GM21723 (cell line): ENCODE measurements around the gene PLA2G7.
"Not testable (repeated sequence)": the region's sequence is repeated elsewhere in the genome, so short reads cannot be mapped to it uniquely, and the experiment has no call there.

ENCODE experiments used
- ATAC-seq: cut with Tn5 transposase; IDR thresholded peaks from one replicate; pipeline ENCODE4 v1.9.1; 2021; ENCODE audit warnings: mild to moderate bottlenecking, moderate library complexity; ENCODE audit not compliant: unreplicated experiment

The PLA2G7 gene

GRCh38 chr6:46749731-46750130 is 14.6 kb upstream of the PLA2G7 start:
- no peak for ATAC-seq

- ATAC-seq: no peak
Observed at GRCh38 chr6:46748940-46749503, 13.8 kb upstream of the PLA2G7 start.

DNA sequence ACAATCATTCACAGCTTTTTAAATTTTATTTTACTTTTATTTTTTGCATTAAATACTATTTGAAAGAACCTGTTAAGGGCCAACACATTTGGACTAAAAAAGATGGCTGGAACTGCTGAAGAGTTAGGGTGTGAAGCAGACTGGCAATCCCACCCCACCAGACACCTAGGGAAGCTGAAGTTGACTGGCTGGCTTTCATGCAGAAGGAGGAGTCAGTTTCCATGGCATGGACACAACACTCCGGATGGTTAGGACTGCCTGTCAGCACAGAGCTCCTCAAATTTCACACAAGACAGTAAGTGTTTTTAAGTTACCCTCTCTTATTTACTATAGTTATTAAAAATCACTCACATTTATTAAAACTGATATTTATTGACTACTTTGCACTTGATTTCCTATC is 11.5 kb upstream of the PLA2G7 start, which contains the start of gene ANKRD66:
Gene ANKRD66 (plus strand): TSS at position 238 of the 400 bp plus-strand sequence. CDS start 5,016 bp downstream, outside the sequence.
- ATAC-seq: no peak

DNA sequence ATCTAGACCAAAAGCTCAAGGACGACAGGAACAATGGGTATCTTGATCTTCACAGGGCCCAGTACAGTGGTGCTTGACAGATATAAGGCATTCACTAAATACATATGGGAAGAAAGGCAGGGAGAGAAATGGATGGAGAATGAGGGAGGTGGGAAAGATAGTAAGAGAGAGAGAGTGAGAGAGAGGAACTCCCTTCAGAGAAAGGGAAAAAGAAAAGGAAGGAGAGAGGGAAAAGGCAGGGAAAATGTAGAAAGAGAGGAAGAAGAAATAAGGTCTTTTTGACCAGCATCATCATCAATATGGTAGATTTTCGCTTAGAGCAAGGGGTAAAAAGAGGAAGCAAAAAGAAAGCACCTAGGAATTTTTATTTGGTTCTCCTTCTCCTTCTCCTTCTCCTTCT is 10.8 kb upstream of the PLA2G7 start:
- no peak for ATAC-seq

DNA sequence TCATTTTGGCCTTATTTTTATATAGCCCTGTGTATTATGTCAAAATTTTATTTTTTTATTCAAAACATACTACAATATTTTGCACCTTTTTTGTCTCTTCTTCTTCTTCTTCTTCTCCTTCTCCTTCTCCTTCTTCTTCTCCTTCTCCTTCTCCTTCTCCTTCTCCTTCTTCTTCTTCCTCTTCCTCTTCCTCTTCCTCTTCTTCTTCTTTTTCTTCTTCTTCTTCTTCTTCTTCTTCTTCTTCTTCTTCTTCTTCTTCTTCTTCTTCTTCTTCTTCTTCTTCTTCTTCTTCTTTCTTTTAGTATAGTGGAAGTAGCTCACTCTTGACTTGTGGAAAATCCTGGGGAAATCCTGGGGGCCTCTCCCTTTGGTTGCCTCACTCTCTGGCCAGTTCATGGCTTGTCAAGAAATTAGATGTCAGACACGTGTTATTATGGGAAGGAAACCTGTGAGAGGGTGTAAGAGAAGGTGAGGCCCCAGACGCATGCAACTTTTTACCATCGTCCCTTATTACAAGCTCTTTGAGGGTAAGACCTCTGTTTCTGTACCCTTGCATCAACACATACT is 9.1 kb upstream of the PLA2G7 start:
- not testable (repeated sequence) for ATAC-seq

DNA sequence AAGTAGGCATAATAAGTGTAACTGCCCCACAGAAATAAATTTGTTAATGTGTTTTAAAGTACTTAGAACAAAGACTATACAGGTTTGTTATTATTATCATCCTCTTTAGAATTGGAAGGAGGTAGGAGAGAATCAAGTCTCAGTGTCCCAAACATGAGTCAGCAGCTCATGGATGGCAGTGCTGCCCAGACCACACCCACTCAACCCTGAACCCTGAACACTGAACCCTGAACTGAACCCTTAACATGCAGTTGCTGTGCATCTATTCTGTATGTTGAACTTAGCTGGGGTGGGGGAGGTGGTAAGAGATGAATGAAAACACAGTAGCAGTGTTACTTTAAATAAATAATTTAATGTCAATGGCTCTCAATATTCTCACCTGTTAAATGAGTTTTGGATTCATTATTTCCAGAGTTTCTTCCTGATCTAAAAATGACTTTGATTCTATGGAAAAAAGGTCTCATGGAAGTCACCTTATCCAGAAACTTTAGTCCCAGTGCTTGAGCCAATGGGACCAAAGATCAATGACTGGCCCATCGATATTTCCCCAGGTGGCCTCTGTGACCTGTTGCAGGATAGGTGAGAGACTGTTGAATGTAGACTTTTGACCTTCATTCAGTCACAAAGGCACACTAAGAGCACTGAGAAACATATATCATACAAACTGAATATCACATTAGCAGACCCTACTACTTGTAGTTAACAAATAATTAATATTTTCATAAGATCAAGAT is 8.4 kb upstream of the PLA2G7 start:
- no peak for ATAC-seq

DNA sequence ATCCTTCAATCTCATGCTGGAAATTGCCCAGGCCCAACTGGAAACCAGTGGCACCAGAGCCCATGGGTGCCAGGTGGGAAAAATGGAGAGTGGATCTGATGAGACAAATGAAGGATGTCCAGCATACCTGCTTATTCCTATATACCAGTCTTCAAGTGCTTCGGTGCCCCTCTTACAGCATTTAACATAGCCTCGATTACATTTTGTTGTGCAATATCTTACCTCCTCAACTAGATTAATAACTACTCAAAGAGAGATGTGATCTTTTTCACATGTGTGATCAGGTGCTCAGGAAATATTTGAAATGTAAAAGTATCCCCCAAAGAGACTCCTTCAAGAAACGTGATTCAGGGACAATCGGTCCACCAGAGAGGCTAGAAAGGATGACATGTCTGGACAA is 6.7 kb upstream of the PLA2G7 start:
- ATAC-seq: no peak

DNA sequence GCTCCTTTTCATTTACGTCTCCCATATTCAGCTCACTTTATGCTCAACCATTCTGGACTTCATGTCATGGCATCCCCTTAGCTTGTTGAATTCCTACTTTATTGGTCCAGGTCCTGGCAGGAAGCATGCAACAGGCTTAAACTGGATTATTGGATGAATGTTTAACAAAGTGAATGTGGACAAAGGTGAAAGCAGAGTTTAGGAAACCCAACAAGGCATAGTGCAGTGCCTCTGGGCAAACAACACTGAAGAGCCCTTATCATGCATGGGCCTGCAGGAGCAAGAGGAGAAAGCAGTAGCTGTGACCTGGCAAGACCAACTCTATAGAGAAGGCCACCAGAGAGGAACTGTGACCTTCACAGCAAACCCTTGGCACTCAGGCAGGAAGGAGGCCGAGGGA is 6.3 kb upstream of the PLA2G7 start:
- ATAC-seq: no peak

- no peak for ATAC-seq
Observed at GRCh38 chr6:46736906-46737305, 1.7 kb upstream of the PLA2G7 start.

DNA sequence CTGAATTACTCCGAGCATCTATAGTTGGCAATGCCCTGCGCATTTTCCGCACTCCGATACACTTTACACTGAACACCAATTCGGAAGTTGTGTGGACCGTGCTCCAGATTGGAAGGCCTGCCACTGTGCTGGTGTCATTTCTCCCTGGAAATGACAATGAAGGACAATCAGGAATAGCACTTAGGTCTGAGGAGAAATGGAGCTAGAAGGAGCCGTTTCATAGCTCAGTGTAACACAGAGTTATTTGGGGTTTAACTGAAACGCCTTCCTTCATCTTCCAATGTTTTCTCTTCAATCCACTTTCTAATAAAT is 501 bp upstream of the PLA2G7 start:
- no peak for ATAC-seq

- no peak for ATAC-seq
Observed at GRCh38 chr6:46733341-46733801, 1.8 kb downstream of the PLA2G7 start.

DNA sequence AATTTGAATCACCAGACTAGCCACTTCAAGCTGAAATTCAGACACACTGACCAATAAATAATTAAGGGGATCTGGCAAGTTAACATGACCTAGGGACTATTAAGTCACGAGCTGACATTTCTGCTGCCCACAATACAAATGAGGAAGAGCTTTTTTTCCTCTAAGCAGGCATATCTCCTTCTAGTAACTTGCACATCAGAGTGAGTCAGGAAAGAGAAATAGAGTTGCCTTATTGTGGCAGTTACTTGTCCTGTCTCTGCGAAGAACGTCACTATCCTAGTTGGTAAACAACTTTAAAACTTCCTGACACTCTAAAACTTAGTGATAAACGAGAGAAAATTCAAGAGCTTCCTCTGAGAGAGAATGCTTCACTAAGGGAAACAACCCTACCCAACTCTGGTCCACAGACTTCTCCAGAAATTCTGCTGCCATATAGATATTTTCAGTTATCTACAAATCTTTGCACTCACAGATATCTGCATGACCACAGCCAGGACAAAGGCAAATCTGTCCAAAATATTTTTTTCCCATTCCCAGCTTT is 4.2 kb downstream of the PLA2G7 start:
- no peak for ATAC-seq

- ATAC-seq: no peak
Observed at GRCh38 chr6:46729787-46730326, 5.3 kb downstream of the PLA2G7 start.

DNA sequence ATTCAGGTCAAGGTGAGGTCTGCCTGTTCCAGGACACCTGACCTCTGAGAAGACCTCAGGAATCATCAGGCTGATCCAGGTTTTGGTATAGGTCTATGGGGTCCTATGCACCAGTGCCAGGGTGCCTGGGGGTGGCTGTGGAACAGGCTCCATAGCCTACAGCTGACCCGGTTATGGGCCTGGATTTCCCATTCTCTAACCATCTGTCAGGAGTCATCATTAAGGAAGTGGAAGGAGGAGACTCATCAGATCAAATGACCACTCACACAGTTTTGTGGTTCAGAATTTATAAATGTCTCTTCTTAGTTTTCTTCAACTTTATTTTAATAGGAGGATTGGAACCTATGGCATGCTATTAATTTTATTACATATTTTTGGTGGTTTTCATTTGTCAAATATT is 14.8 kb downstream of the PLA2G7 start:
- ATAC-seq: no peak

- ATAC-seq: no peak
Observed at GRCh38 chr6:46719099-46719498, 16.1 kb downstream of the PLA2G7 start.

GRCh38 chr6:46715141-46715540 is 20.0 kb downstream of the PLA2G7 start:
- no peak for ATAC-seq

DNA sequence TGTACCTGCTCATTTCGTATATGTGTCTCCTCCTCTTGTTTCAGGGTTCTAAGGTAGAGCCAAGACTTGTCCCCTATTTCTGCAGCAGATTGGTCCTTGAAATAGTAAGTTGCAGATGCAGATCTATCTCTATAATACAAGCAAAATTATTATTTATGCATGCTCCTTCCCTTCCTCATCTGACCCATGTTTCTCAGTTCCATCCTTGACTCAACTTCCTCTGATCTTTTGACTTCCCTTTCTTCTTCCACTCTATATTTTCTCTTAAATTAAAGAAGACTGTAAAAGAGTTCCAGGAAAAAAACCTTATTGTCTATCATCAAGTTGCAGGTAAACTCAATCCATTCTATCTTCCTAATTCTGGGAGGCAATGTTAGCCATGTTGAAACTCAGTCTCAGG is 23.7 kb downstream of the PLA2G7 start:
- no peak for ATAC-seq

DNA sequence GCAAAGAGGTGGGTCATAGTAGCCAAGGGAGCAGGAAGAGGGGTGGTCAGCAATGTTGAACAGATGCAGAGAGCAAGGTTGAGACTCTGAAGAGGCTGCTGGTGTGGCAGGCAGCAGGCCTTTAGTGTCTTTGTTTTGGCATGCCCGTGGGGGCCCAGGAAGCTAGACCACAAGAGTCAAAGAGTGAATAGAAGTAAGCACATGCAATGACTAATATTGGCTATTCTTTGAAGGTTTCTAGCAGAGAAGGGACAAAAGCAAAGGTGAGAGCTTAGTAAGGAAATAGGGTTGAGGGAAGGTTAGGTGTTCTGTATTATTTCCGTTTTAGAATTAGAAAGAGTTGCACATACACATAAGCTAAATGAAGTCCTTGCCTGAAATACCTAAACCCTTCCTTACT is 28.7 kb downstream of the PLA2G7 start:
- peak; percentile 54 for ATAC-seq

GRCh38 chr6:46704562-46704961 is 30.6 kb downstream of the PLA2G7 start:
- no peak for ATAC-seq

DNA sequence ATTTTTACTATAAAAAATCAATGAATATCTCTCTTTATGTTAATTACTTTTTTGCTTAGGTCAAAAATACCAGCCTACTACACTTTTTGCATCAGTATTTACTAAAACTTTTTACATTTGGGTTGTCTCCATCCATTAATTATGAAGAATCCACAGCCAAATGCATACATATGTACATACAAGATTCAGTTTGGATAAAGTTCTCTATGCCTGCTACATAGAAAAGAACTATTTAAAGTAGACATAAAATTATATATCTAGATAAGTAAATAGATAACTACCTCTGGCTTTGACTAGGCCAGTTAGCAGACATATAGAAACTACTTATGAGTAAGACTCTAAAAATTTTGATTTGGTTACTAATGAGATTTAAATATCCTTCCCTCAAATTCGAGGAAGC is 35.2 kb downstream of the PLA2G7 start:
- ATAC-seq: no peak

DNA sequence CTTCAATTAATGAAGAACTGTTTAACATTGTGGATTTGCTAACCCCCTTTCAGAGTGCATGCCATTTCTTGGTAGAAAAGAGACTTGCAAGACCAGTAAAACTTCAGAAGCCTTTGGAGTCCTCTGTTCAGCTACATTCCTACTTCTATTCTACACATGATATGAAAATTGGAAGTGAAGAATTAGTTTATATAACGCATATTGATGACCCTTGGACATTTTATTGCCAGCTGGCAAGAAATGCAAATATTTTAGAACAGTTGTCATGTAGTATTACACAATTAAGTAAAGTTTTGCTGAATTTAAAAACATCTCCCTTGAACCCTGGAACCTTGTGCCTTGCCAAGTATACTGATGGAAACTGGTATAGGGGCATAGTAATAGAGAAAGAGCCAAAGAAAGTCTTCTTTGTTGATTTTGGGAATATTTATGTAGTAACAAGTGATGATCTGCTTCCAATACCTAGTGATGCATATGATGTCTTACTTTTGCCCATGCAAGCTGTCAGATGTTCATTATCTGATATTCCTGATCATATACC is 44.2 kb downstream of the PLA2G7 start:
- ATAC-seq: no peak
